Measurements from ENCODE around the gene SUMF2. TPM values are rescaled to one million over a fixed set of nuclear protein-coding genes. Genes with fewer than 3 reads are reported as not detected.

SUMF2 gene
- total RNA-seq, 1 experiment from 2014 or later: 89.2 TPM

DNA sequence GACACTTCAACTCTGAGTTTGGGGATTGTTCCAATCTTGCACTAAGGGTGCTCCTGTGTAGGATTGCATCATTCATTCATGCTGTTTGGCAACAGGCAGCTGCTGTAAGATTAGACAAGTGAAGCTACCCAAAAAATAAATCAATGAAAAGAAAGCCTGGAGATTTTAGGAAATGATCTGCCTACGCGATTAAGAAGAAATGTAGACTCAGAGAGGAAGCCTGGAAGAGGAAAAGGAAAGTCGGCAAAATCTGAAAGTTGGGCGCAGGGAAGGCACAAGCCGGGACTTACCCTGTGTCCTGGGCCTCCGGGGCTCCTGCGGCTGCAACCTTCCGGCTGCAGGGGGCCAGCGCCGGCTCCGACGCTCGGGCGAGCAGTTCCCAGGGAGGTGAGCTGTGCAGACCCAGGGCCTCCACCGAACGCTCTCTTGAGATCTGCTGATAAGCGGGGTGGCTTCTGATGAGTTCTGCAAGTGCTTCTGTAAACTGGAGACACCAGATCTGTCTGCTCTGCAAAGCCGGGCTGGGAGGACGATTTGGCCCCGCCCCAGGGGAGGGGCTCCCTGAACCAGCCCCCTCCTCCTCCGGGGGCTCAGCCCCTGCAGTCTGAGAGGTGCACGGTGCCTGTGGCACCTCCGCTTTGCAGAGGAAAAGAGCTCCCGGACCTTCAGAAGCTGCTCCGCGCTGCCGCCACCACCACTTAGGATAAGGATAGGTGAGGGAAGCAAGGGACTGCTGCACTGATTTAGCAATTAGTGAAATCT, 30.2 kb upstream of the SUMF2 start:
- H3K27ac Mint-ChIP-seq: peak overlapping the region; percentile 92 to 97 (median 96)
- no peaks in the 10 kb centered on the region for H4K20me1 ChIP-seq (ENCODE audit: control insufficient read depth, insufficient read depth, insufficient read length)
- H3K36me3 Mint-ChIP-seq (ENCODE audit: insufficient read depth in 1 of 3, low read depth in 3 of 3): peaks cover 19 to 32% (median 28%) of the 10 kb centered on the region in 3 experiments
- H2BK120ac ChIP-seq (ENCODE audit: low read depth, low read length, poor library complexity, severe bottlenecking): no peak overlapping the region
- no peak overlapping the region for H3K23ac ChIP-seq (ENCODE audit: insufficient read length, low read depth, low read length)
- H3K4me2 ChIP-seq (ENCODE audit: insufficient read depth, insufficient read length, low read length): peak overlapping the region; percentile 67
- H3K27ac ChIP-seq (ENCODE audit: insufficient read length, low read depth, low read length): peak overlapping the region; percentile 25
- TF ChIP-seq CTCF (conservative IDR thresholded peaks at IDR 0.05): peak; percentile 46; the same call in 1 of the 3 replicates
- H4K5ac ChIP-seq (ENCODE audit: insufficient read length, low read depth, low read length): no peak overlapping the region
- H3K9me3 Mint-ChIP-seq: no peaks in the 10 kb centered on the region
- DNase-seq: peak; percentile 93
- H2AK5ac ChIP-seq (ENCODE audit: insufficient read length, low read length): no peak overlapping the region
- no peak overlapping the region for H4K91ac ChIP-seq (ENCODE audit: insufficient read length, low read depth, low read length)
- no peaks in the 10 kb centered on the region for H3K79me1 ChIP-seq (ENCODE audit: insufficient read depth, low read depth, low read length, poor library complexity, severe bottlenecking)
- H2AFZ ChIP-seq (ENCODE audit: low read length): no peak overlapping the region
- no peak overlapping the region for H2BK15ac ChIP-seq (ENCODE audit: low read depth, low read length)
- H2BK20ac ChIP-seq (ENCODE audit: low read depth, low read length, poor library complexity, severe bottlenecking): no peak overlapping the region
- no peaks in the 10 kb centered on the region for H3K9me3 ChIP-seq (ENCODE audit: control insufficient read depth, low read depth, low read length)
- no peaks in the 10 kb centered on the region for H3K27me3 ChIP-seq (ENCODE audit: insufficient read depth, low read length)
- H3K4ac ChIP-seq (ENCODE audit: low read depth, low read length): no peak overlapping the region
- no peaks in the 10 kb centered on the region for H3K4me1 ChIP-seq (ENCODE audit: insufficient read depth, low read length)
- H3K27me3 Mint-ChIP-seq (ENCODE audit: low read depth): no peaks in the 10 kb centered on the region; the same call in 1 of the 2 replicates
- no peak overlapping the region for H3T11ph ChIP-seq (ENCODE audit: low read length)
- peak overlapping the region; percentile 85 for H3K9ac ChIP-seq (ENCODE audit: extremely low read depth, insufficient read length, low read length)
- peaks cover 5 to 10% of the 10 kb centered on the region in 2 experiments; a peak in 2 of 4 replicates for H3K4me1 Mint-ChIP-seq
- no peaks in the 10 kb centered on the region for H3K23me2 ChIP-seq (ENCODE audit: insufficient read length, low read depth, low read length, poor library complexity, severe bottlenecking)
- H3K18ac ChIP-seq (ENCODE audit: insufficient read length, low read depth, low read length): no peak overlapping the region
- H3K4me3 Mint-ChIP-seq: peak overlapping the region; percentile 82 to 91
- WGBS (ENCODE audit: extremely low coverage, insufficient read length, low lambda C conversion rate): no CpG with 5 or more reads among the region's 27 CpGs
- no peaks in the 10 kb centered on the region for H3K79me2 ChIP-seq (ENCODE audit: insufficient read depth, low read length)
- no peak overlapping the region; the same call in none of the 2 replicates for H3K14ac ChIP-seq (ENCODE audit: insufficient read depth, low read length)
- no peak overlapping the region for H4K8ac ChIP-seq (replicated peaks; ENCODE audit: insufficient read length, low read depth, low read length)
- no peak overlapping the region for H2BK5ac ChIP-seq (ENCODE audit: insufficient read length, low read length)
- no peak overlapping the region for H2BK12ac ChIP-seq (ENCODE audit: insufficient read length, low read depth, low read length)
- H3K56ac ChIP-seq (ENCODE audit: insufficient read length, low read depth, low read length): no peak overlapping the region

Data from H9 (cell line).